Effector memory CD8-positive, alpha-beta T cell (primary cell): Measurements from ENCODE around the gene AFG1L.
"Not testable (repeated sequence)": the region's sequence is repeated elsewhere in the genome, so short reads cannot be mapped to it uniquely, and the experiment has no call there.

Experiments
- ATAC-seq: fragments of 150-1000 bp; cut with Tn5 transposase; replicated peaks from 2 replicates; pipeline ENCODE4 v1.10.0; 2021; ENCODE audit warnings: mild to moderate bottlenecking, moderate library complexity
- DNase-seq, 3 experiments: peaks; one replicate each; pipeline ENCODE4 v3.0.0; 2021
- H3K27ac Mint-ChIP-seq, 2 donors: one replicate each; pipeline ENCODE4 v1.8.0; 2022; ENCODE audit warnings: mild to moderate bottlenecking in 2 of 2, mixed read lengths in 2 of 2, moderate library complexity in 2 of 2
- H3K27me3 Mint-ChIP-seq, 2 donors: one replicate each; pipeline ENCODE4 v1.8.0; 2022; ENCODE audit warnings: mixed read lengths in 2 of 2
- H3K36me3 Mint-ChIP-seq: one replicate; pipeline ENCODE4 v1.8.0; 2022; ENCODE audit warnings: mild to moderate bottlenecking, moderate library complexity, mixed read lengths; ENCODE audit not compliant: insufficient read depth
- H3K4me1 Mint-ChIP-seq, 2 donors: one replicate each; pipeline ENCODE4 v1.8.0; 2022; ENCODE audit warnings: low read depth in 2 of 2, mixed read lengths in 2 of 2
- H3K4me3 Mint-ChIP-seq, 2 donors: one replicate each; pipeline ENCODE4 v1.8.0; 2022; ENCODE audit warnings: mild to moderate bottlenecking in 2 of 2, mixed read lengths in 2 of 2, moderate library complexity in 2 of 2
- H3K9me3 Mint-ChIP-seq, 2 donors: one replicate each; pipeline ENCODE4 v1.8.0; 2022; ENCODE audit warnings: mixed read lengths in 2 of 2

Gene AFG1L

DNA sequence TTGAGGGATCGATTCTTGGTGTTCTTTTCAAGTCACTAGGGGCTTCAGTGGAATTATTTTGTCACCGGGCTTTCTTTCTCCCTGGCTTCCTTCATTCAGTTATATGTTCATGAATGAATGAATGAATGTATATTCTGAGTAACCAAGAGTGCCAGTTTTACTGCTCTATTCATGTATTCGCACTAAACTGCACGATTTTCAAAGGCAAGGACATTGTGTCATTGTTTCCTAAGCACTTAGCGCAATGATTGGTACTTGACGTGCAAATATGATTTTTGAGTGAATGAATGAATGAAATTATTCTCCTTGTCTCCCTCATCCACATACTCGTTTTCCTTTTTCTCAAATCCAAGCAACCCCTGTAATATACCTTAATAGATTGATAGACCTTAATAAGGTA is 822 bp downstream of the AFG1L start:
- Mint-ChIP-seq H3K4me3 (peak overlapping the region; percentile 97 to 98), H3K36me3 (peaks cover 18% of the 10 kb centered on the region), H3K9me3 (no peaks in the 10 kb centered on the region), H3K4me1 (peaks cover 7 to 12% of the 10 kb centered on the region in 2 donors), H3K27me3 (no peaks in the 10 kb centered on the region), H3K27ac (peak overlapping the region; percentile 100)
- DNase-seq, result no peak
- ATAC-seq, result no peak

DNA sequence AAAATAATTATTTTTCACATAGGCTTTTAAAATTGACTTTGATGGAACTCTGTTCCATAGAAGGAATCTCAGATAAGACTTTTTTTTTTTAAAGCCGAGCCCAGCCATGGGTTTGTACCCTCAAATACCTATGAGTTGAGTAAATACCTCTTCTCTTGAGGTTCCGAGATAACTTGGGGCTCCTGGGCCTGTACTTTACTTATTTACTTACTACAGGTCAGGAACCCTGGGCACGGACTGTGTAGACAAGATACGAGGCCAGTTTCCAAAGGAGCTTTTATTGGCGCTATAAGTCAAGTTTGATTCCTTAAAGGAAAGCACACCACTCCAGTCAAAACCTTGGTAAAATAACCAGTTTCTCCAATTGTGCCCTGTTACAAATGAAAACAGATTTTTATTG is 7.5 kb downstream of the AFG1L start:
- Mint-ChIP-seq H3K4me3 (no peak overlapping the region), H3K27me3 (no peaks in the 10 kb centered on the region), H3K36me3 (no peaks in the 10 kb centered on the region), H3K9me3 (no peaks in the 10 kb centered on the region), H3K27ac (no peak overlapping the region), H3K4me1 (peaks cover 3 to 4% of the 10 kb centered on the region in 2 donors)
- ATAC-seq (no peak), DNase-seq (no peak)

DNA sequence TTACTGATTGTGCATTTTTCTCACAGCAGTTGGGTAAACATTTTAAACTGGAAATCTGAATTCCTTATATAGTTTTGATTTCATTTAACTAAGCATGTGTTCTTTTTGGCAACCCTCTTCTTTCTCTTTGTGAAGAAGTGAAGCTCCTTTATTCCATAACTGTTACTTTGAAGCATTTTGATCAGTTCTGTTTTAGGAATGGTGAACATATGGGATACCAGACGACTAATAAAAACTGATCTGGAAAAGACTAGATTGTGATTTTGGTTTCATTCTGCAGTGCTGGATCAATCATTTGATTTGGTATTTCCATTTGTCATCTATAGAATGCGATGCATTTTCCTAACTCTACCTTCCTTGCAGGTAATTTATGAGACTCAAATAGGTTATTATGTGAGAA is 9.8 kb downstream of the AFG1L start:
- H3K4me1 Mint-ChIP-seq, result peaks cover 0 to under 1% of the 10 kb centered on the region in 2 donors
- DNase-seq, result no peak

GRCh38 chr6:108308641-108309040 is 13.8 kb downstream of the AFG1L start:
- not testable (repeated sequence) for ATAC-seq, DNase-seq, H3K4me1 Mint-ChIP-seq, H3K36me3 Mint-ChIP-seq, H3K27me3 Mint-ChIP-seq, H3K9me3 Mint-ChIP-seq, H3K27ac Mint-ChIP-seq, H3K4me3 Mint-ChIP-seq

More for the DNA sequence above, 9.8 kb downstream of the AFG1L start:
- Mint-ChIP-seq H3K9me3 (no peaks in the 10 kb centered on the region), H3K4me3 (no peak overlapping the region), H3K27ac (no peak overlapping the region), H3K27me3 (no peaks in the 10 kb centered on the region), H3K36me3 (no peaks in the 10 kb centered on the region)
- no peak for ATAC-seq

DNA sequence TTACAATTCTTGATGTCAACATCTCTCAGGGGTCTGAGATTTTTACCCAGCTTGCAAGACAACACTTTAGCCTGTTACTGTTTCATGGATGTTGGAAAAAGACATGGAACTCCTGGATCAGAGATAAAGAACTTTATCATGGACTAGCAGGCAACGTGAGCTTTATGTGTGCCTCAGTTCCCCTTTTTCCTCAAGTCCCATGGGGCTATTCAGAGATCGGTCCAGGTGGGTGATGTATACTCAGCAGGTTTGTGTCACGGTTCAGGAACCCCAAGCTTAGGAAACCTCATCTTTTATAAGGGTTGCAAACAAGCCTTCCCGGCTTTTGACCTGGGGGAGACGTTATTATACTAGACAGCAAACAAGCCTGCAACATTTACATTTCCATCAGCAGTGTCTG is 15.0 kb downstream of the AFG1L start:
- Mint-ChIP-seq H3K36me3 (no peaks in the 10 kb centered on the region), H3K4me3 (no peak overlapping the region), H3K4me1 (no peaks in the 10 kb centered on the region), H3K27me3 (no peaks in the 10 kb centered on the region), H3K9me3 (no peaks in the 10 kb centered on the region), H3K27ac (no peak overlapping the region)
- DNase-seq, result no peak
- no peak for ATAC-seq

GRCh38 chr6:108312605-108313004 is 17.8 kb downstream of the AFG1L start:
- Mint-ChIP-seq H3K9me3 (no peaks in the 10 kb centered on the region), H3K27ac (no peak overlapping the region), H3K36me3 (no peaks in the 10 kb centered on the region), H3K27me3 (no peaks in the 10 kb centered on the region), H3K4me1 (no peaks in the 10 kb centered on the region), H3K4me3 (no peak overlapping the region)
- DNase-seq, result no peak
- ATAC-seq, result no peak

DNA sequence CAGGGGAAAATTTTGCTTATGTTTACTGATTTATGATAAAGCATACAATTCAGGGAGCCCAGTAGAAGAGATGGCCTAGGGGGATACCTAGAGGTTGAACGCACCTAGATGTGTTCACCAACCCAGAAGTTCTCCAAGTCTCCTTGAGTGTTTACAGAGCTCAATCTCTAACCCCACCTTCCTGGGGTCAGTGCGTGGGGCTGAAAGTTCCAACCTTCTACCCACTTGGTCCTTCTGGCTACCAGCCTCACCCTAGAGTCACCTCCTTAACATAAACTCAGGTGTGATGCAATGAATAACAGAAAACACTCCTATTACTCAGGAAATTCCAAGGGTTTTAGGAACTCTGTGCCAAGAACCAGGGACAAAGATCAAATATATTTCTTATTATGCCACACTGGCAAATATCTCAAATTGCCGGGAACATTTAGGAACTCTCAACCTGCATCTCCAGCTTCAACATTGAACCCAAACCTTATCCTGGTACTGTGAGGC is 26.4 kb downstream of the AFG1L start:
- H3K4me3 Mint-ChIP-seq, result no peak overlapping the region
- no peak overlapping the region for H3K27ac Mint-ChIP-seq
- H3K27me3 Mint-ChIP-seq, result no peaks in the 10 kb centered on the region
- peaks cover 4% of the 10 kb centered on the region for H3K36me3 Mint-ChIP-seq
- ATAC-seq (no peak), DNase-seq (no peak)
- H3K9me3 Mint-ChIP-seq, result no peaks in the 10 kb centered on the region
- H3K4me1 Mint-ChIP-seq, result no peaks in the 10 kb centered on the region

DNA sequence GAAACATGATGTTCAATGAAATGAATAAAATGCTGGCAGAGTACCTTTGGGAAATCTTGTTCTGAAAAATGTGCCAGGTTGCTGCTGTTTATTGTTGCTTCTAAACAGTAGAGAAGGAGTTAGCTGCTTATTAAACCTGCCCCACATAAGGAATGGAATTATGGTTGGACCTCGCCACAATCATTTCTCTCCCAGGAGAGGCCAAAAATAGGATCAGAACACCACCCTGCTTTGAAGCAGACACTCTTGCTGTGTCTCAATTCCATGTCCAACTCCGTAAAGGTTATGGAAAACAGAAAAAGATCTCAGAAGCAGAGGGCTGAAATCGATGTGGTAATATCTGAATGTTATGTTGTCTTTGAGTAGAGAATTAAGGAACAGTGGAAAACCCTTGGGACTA is 27.9 kb downstream of the AFG1L start:
- ATAC-seq (no peak), DNase-seq (no peak)
- Mint-ChIP-seq H3K9me3 (no peaks in the 10 kb centered on the region), H3K27me3 (no peaks in the 10 kb centered on the region), H3K36me3 (peaks cover 4% of the 10 kb centered on the region), H3K27ac (no peak overlapping the region), H3K4me1 (no peaks in the 10 kb centered on the region), H3K4me3 (no peak overlapping the region)

DNA sequence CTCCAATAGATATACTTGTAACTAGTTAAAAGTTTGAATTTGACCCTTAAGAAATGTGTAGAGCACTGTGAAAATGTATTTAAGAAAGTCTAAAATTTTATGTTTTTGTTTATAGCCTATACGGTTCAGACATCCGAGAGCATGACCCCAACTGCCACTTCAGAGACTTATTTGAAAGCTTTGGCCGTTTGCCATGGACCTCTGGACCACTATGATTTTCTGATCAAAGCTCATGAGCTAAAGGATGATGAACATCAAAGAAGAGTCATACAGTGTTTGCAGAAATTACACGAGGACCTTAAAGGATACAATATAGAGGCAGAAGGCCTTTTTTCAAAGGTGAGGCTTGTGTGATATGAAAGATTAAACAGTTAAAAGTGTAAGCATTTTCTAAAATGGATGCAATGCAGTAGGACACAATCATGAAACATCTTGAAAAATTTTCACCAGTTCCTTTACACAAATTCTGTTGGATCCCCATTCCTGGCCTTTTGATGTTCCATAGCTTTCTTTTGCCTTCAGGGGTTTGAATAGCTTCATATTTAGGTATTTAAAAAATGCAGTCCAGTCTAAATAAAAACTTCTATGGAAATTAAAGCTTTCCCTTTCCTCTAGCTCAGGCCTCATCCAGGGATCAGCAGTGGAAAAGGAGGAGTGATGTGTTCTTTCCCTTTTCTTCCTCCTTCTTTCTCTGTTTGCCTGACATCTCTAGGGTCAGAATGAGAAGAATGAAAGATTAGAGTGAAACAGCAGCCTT is 29.0 kb downstream of the AFG1L start:
- Mint-ChIP-seq H3K4me3 (no peak overlapping the region), H3K36me3 (peaks cover 4% of the 10 kb centered on the region), H3K4me1 (no peaks in the 10 kb centered on the region), H3K9me3 (no peaks in the 10 kb centered on the region), H3K27ac (no peak overlapping the region), H3K27me3 (no peaks in the 10 kb centered on the region)
- ATAC-seq (no peak), DNase-seq (no peak)

GRCh38 chr6:108330221-108330785 is 35.4 kb downstream of the AFG1L start:
- H3K36me3 Mint-ChIP-seq, H3K9me3 Mint-ChIP-seq, H3K27ac Mint-ChIP-seq, ATAC-seq, H3K4me1 Mint-ChIP-seq, H3K4me3 Mint-ChIP-seq, DNase-seq, H3K27me3 Mint-ChIP-seq: not testable (repeated sequence)

GRCh38 chr6:108330806-108331205 is 36.0 kb downstream of the AFG1L start:
- no peaks in the 10 kb centered on the region for H3K27me3 Mint-ChIP-seq
- no peak overlapping the region for H3K4me3 Mint-ChIP-seq
- no peak overlapping the region for H3K27ac Mint-ChIP-seq
- ATAC-seq (no peak), DNase-seq (no peak)
- H3K9me3 Mint-ChIP-seq, result no peaks in the 10 kb centered on the region
- no peaks in the 10 kb centered on the region for H3K36me3 Mint-ChIP-seq
- no peaks in the 10 kb centered on the region for H3K4me1 Mint-ChIP-seq

DNA sequence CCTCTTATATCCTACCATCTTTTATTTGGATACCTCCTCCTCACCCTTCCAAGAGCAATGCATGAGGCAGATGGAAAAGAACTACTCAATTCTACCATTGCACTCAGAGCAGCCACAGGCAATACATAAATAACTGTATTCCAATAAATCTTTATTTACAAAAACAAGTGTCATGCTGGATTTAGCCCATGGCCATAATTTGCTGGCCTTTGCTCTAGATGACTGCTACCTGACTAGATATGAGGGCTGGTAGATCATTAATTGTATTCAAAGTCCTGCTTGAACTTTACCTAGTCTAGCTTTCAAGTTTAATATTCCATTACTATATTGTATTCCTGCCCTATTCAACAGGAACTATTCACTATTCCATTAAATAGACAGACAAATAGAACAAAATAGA is 37.1 kb downstream of the AFG1L start:
- no peaks in the 10 kb centered on the region for H3K27me3 Mint-ChIP-seq
- H3K27ac Mint-ChIP-seq, result no peak overlapping the region
- H3K4me1 Mint-ChIP-seq, result no peaks in the 10 kb centered on the region
- H3K4me3 Mint-ChIP-seq, result no peak overlapping the region
- no peaks in the 10 kb centered on the region for H3K9me3 Mint-ChIP-seq
- peaks cover under 1% of the 10 kb centered on the region for H3K36me3 Mint-ChIP-seq
- no peak for ATAC-seq
- no peak for DNase-seq

DNA sequence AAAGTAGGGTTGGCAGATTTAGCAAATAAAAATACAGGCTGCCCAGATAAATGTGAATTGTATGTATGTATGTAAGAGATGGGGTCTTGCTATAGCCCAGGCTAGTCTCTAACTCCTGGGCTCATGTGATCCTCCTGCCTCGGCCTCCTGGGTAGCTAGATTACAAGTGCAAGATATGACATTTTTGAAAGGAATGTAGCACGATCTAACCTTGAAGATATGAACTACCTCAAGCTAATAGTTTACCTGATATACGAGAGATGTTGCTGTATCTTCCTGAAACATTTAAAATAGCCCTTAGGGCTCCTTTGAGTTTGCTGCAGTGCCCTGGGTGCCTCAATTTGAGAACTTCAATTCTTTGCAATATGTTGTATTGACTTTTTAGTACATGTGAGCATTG is 42.1 kb downstream of the AFG1L start:
- H3K4me1 Mint-ChIP-seq, result no peaks in the 10 kb centered on the region
- no peaks in the 10 kb centered on the region for H3K9me3 Mint-ChIP-seq
- H3K27ac Mint-ChIP-seq, result no peak overlapping the region
- H3K36me3 Mint-ChIP-seq, result peaks cover 2% of the 10 kb centered on the region
- H3K27me3 Mint-ChIP-seq, result no peaks in the 10 kb centered on the region
- ATAC-seq (no peak), DNase-seq (no peak)
- no peak overlapping the region for H3K4me3 Mint-ChIP-seq

DNA sequence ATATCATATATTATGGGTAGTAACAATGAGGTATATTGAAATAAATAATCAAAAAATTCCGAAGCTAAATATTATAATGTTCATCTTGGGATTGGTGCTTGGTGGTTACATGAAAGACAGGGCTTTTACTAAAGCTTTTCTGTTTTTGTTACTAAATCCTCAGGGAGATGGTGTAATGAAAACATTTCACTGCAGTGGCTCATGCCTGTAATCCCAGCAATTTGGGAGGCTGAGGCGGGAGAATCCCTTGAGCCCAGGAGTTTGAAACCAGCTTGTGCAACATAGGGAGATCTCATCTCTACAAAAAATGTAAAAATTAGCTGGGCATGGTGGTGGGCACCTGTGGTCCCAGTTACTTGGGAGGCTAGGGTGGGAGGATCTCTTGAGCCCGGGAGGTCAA is 42.9 kb downstream of the AFG1L start:
- no peaks in the 10 kb centered on the region for H3K9me3 Mint-ChIP-seq
- H3K27me3 Mint-ChIP-seq, result no peaks in the 10 kb centered on the region
- H3K27ac Mint-ChIP-seq, result no peak overlapping the region
- peaks cover 2% of the 10 kb centered on the region for H3K36me3 Mint-ChIP-seq
- H3K4me3 Mint-ChIP-seq, result no peak overlapping the region
- no peak for ATAC-seq
- no peaks in the 10 kb centered on the region for H3K4me1 Mint-ChIP-seq
- no peak for DNase-seq
